GM12892 (cell line): ENCODE results near the gene KIZ.
A peak's percentile ranks its signal among the peaks of the same experiment; 100 is the strongest.

ENCODE experiments used
- DNase-seq: peaks from one replicate; pipeline ENCODE4 v3.0.0; 2011; ENCODE audit not compliant: insufficient read length
- FAIRE-seq: peaks from 2 replicates; lab custom pipeline; 2011; peaks lifted over from hg19 to GRCh38; lab: Jason Lieb, UNC
- POLR2A ChIP-seq: IDR thresholded peaks from 2 replicates; pipeline ENCODE4 v1.6.1; 2011; ENCODE audit warnings: low read depth, low read length, control low read depth
- POLR2AphosphoS5 ChIP-seq: IDR thresholded peaks from 2 replicates; pipeline ENCODE4 v1.6.1; 2011; ENCODE audit warnings: low read depth, low read length, control low read depth
- TAF1 ChIP-seq: IDR thresholded peaks from 2 replicates; pipeline ENCODE4 v1.6.1; 2011; ENCODE audit warnings: low read depth, mild to moderate bottlenecking, control low read depth, low read length, borderline replicate concordance

The KIZ gene

GRCh38 chr20:21109144-21109543, 16.7 kb upstream of the KIZ start:
- DNase-seq (no peak), FAIRE-seq (no peak)
- TF ChIP-seq POLR2A: no peak
- no peak for TF ChIP-seq TAF1
- no peak for TF ChIP-seq POLR2AphosphoS5

DNA sequence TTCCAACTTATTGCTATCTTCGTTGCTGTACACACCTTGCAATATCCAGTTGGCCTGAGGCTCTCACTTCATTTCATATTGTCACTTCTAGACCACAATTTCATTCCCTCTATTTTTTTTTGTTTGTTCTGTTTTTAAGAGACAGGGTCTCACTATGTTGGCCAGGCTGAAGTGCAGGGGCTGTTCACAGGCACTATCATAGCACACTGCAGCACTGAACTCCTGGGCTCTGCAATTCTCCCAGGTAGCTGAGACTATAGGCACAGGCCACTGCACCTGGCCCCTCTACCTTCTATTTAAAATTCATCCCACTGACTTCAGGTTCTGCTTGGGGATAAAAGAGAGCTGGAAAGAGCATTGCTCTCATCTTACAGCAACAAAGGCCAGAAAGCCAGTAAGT, 15.1 kb upstream of the KIZ start:
- FAIRE-seq (no peak), DNase-seq (no peak)
- TF ChIP-seq POLR2A (no peak), POLR2AphosphoS5 (no peak), TAF1 (no peak)

- DNase-seq: no peak
Observed at GRCh38 chr20:21111416-21111815, 14.5 kb upstream of the KIZ start.

GRCh38 chr20:21113697-21114096, 12.2 kb upstream of the KIZ start:
- no peak for FAIRE-seq
- DNase-seq: no peak
- TF ChIP-seq POLR2A (no peak), POLR2AphosphoS5 (no peak), TAF1 (no peak)

More at GRCh38 chr20:21111416-21111815, 14.5 kb upstream of the KIZ start:
- FAIRE-seq: no peak
- TF ChIP-seq POLR2A (no peak), TAF1 (no peak), POLR2AphosphoS5 (no peak)

GRCh38 chr20:21114584-21114983, 11.3 kb upstream of the KIZ start:
- FAIRE-seq (no peak), DNase-seq (no peak)
- TF ChIP-seq POLR2A (no peak), POLR2AphosphoS5 (no peak)

DNA sequence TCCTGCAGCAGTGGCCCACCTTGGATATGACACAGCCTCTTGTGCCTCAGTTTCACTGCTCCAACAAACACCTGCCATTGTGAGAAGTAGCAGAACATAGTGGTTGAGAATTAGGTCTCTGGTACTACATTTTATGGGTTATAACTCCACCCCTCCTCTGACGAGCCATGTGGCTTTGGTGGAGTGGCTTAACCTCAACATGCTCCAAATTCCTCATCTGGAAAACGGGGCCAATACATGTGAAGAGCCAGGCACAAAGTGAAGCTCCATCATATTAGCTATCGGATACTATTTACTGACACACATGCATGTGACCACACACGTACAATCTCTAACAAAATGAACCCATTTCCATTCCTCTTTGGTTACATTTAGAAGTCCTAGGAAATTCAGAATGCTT, 8.4 kb upstream of the KIZ start:
- DNase-seq: no peak
- TF ChIP-seq TAF1 (no peak), POLR2AphosphoS5 (no peak)
- no peak for FAIRE-seq

GRCh38 chr20:21118138-21118537, 7.7 kb upstream of the KIZ start:
- no peak for DNase-seq
- FAIRE-seq: no peak
- TF ChIP-seq TAF1 (no peak), POLR2AphosphoS5 (no peak), POLR2A (no peak)

- no peak for TF ChIP-seq POLR2AphosphoS5
- TF ChIP-seq POLR2A: no peak
- TF ChIP-seq TAF1: no peak
- FAIRE-seq (no peak), DNase-seq (no peak)
Observed at GRCh38 chr20:21118782-21119181, 7.1 kb upstream of the KIZ start.

GRCh38 chr20:21124190-21124589, 1.7 kb upstream of the KIZ start:
- no peak for DNase-seq
- TF ChIP-seq POLR2A: no peak
- no peak for TF ChIP-seq TAF1
- TF ChIP-seq POLR2AphosphoS5: no peak

GRCh38 chr20:21125072-21125848, 622 bp upstream of the KIZ start:
- TF ChIP-seq POLR2A (no peak), POLR2AphosphoS5 (no peak), TAF1 (no peak)
- no peak for DNase-seq
- peak; percentile 56 for FAIRE-seq

More at GRCh38 chr20:21124190-21124589, 1.7 kb upstream of the KIZ start:
- FAIRE-seq: no peak

DNA sequence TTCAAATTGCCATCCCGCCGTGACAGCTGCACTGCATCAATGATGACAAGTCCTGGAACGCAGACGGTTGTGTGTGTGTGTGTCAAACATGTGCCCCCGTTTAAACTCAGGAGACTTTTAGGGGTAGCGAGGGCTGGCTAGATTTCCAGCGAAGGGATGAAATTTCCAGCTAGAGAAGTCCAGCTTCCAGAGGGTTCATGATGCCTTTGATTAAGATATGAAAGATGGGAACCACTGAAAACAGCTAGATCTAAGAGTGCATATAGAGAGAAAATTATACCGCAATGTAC, 644 bp downstream of the KIZ start:
- no peak for DNase-seq
- no peak for FAIRE-seq
- TF ChIP-seq POLR2A (no peak), POLR2AphosphoS5 (no peak), TAF1 (no peak)

DNA sequence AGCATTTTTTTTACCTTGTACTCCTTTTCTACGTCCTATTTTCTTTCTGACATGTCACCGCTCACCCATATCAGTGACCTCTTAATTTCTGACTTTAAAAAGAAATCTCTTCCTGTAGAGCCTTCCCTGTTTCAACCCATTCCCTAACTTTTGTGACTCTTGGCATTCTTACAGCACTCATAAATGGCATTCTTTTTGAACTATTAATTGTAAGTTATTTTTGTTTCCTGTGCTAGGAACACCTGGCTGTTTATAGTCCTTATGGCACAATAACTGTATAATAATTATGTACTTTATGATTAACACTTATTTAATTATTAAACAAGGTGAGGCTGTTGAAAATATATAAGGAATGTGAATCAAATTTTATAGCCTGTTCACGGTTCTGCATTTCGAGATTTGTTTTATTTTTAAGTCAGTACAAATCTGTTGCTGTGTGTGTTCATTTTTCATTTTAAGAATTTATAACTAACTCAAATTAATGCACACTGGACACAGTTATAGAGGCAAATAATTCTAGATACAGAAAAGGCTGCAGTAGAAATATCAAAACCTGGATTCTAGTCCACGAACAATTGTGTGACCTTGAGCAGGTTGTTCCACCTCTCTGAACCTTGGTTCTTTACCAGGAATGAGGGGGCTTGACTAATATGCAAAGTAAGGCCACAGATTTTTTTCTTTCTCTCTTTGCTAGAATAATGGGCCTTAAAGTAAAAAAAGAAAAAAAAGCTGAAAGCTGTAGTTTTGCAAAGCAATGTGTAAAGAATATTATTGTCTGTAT, 1.5 kb downstream of the KIZ start:
- DNase-seq: no peak
- no peak for FAIRE-seq
- no peak for TF ChIP-seq TAF1

DNA sequence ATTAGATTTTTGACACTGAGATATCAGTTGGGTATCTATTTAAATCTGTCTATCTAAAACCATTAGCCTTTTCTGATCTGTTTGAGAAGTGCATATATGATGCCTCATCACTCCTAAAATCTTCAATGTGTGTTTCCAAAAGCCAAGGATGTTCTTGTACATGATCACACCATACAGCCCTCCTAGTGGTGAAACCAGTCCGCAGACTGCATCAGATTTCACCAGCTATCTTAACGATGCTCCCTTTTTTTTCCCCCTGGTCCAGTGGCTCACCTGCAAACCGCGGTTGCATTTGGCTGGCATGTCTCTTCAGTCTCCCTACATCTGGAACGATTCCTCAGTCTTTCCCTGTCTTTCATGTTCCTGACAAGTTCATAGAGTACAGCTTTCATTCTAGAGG, 4.0 kb downstream of the KIZ start:
- DNase-seq (no peak), FAIRE-seq (no peak)
- no peak for TF ChIP-seq POLR2A
- TF ChIP-seq POLR2AphosphoS5: no peak
- no peak for TF ChIP-seq TAF1

DNA sequence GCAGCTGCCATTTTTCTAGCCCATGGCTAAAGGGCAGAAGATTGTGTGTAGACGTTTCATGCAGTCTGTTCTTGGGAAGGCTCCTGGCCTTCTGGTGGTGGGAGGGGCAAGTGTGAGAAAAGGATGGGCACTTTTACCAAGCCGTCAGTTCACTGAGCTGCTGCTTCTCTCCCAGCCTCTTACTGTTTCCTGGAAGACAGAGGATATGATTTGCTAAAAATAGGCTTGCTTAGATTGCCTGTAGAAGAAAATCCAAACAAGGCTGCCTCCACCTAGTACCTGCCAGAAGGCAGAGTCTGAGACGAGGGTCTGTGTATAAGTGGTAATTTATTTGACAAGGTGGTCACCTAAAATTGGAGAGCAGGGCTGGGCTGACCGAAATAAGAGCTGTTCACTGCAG, 7.5 kb downstream of the KIZ start:
- DNase-seq (no peak), FAIRE-seq (no peak)
- no peak for TF ChIP-seq POLR2AphosphoS5
- no peak for TF ChIP-seq TAF1
- no peak for TF ChIP-seq POLR2A
